Stimulated activated memory B cell treated with anti-CD40 and anti-IgM and Interleukin-4, amounts not matched to agents 10 μg/mL and 1 μg/mL and 100 μg/mL, for 72 hours (primary cell): Measurements from ENCODE around the gene GON4L.
"Not testable (repeated sequence)": the region's sequence is repeated elsewhere in the genome, so short reads cannot be mapped to it uniquely, and the experiment has no call there.

Source experiments
- ATAC-seq: fragments of 150-1000 bp; cut with Tn5 transposase; 2 replicates; pipeline ENCODE4 v1.10.0; 2021
- H3K27ac Mint-ChIP-seq: one replicate; pipeline ENCODE4 v1.8.0; 2022; ENCODE audit warnings: mild to moderate bottlenecking, mixed read lengths
- H3K27me3 Mint-ChIP-seq: one replicate; pipeline ENCODE4 v1.8.0; 2022; ENCODE audit warnings: mixed read lengths
- H3K36me3 Mint-ChIP-seq: one replicate; pipeline ENCODE4 v1.8.0; 2022; ENCODE audit warnings: mixed read lengths
- H3K4me1 Mint-ChIP-seq: one replicate; pipeline ENCODE4 v1.8.0; 2022; ENCODE audit warnings: mixed read lengths
- H3K4me3 Mint-ChIP-seq: one replicate; pipeline ENCODE4 v1.8.0; 2022; ENCODE audit warnings: mild to moderate bottlenecking, moderate library complexity, mixed read lengths
- H3K9me3 Mint-ChIP-seq: one replicate; pipeline ENCODE4 v1.8.0; 2022; ENCODE audit warnings: mixed read lengths

GON4L gene

GRCh38 chr1:155715056-155715455 lies 142.0 kb downstream of the GON4L start:
- H3K27me3 Mint-ChIP-seq, ATAC-seq, H3K4me3 Mint-ChIP-seq, H3K27ac Mint-ChIP-seq, H3K9me3 Mint-ChIP-seq: not testable (repeated sequence)
- Mint-ChIP-seq H3K36me3 (peaks cover 16% of the 10 kb centered on the region), H3K4me1 (peaks cover 16% of the 10 kb centered on the region)

- H3K4me3 Mint-ChIP-seq, result no peak overlapping the region
- H3K36me3 Mint-ChIP-seq, result peaks cover 27% of the 10 kb centered on the region
- no peaks in the 10 kb centered on the region for H3K27me3 Mint-ChIP-seq
- peaks cover 18% of the 10 kb centered on the region for H3K4me1 Mint-ChIP-seq
- no peaks in the 10 kb centered on the region for H3K9me3 Mint-ChIP-seq
- no peak overlapping the region for H3K27ac Mint-ChIP-seq
- no peak for ATAC-seq
Measured at GRCh38 chr1:155713075-155713474, 143.9 kb downstream of the GON4L start.

GRCh38 chr1:155712636-155713035 lies 144.4 kb downstream of the GON4L start:
- peaks cover 32% of the 10 kb centered on the region for H3K36me3 Mint-ChIP-seq
- not testable (repeated sequence) for H3K27me3 Mint-ChIP-seq, ATAC-seq, H3K27ac Mint-ChIP-seq, H3K4me3 Mint-ChIP-seq, H3K9me3 Mint-ChIP-seq
- peaks cover 22% of the 10 kb centered on the region for H3K4me1 Mint-ChIP-seq

- H3K27ac Mint-ChIP-seq, ATAC-seq: not testable (repeated sequence)
- peaks cover 34% of the 10 kb centered on the region for H3K36me3 Mint-ChIP-seq
Measured at GRCh38 chr1:155711457-155711856, 145.6 kb downstream of the GON4L start.

GRCh38 chr1:155709391-155709790 lies 147.6 kb downstream of the GON4L start:
- no peaks in the 10 kb centered on the region for H3K9me3 Mint-ChIP-seq
- H3K4me1 Mint-ChIP-seq, result peaks cover 12% of the 10 kb centered on the region
- no peaks in the 10 kb centered on the region for H3K27me3 Mint-ChIP-seq
- peaks cover 29% of the 10 kb centered on the region for H3K36me3 Mint-ChIP-seq
- H3K4me3 Mint-ChIP-seq, result no peak overlapping the region
- no peak for ATAC-seq
- no peak overlapping the region for H3K27ac Mint-ChIP-seq

More at GRCh38 chr1:155711457-155711856, 145.6 kb downstream of the GON4L start:
- not testable (repeated sequence) for H3K9me3 Mint-ChIP-seq, H3K4me3 Mint-ChIP-seq, H3K27me3 Mint-ChIP-seq
- peaks cover 18% of the 10 kb centered on the region for H3K4me1 Mint-ChIP-seq

GRCh38 chr1:155706139-155706538 lies 150.9 kb downstream of the GON4L start:
- ATAC-seq, result no peak
- Mint-ChIP-seq H3K4me1 (peaks cover 19% of the 10 kb centered on the region), H3K4me3 (no peak overlapping the region)

GRCh38 chr1:155704414-155704813 lies 152.6 kb downstream of the GON4L start:
- not testable (repeated sequence) for H3K9me3 Mint-ChIP-seq, H3K27me3 Mint-ChIP-seq, ATAC-seq, H3K27ac Mint-ChIP-seq, H3K4me3 Mint-ChIP-seq
- peaks cover 21% of the 10 kb centered on the region for H3K36me3 Mint-ChIP-seq
- peaks cover 25% of the 10 kb centered on the region for H3K4me1 Mint-ChIP-seq

More at GRCh38 chr1:155706139-155706538, 150.9 kb downstream of the GON4L start:
- Mint-ChIP-seq H3K36me3 (peaks cover 23% of the 10 kb centered on the region), H3K9me3 (no peaks in the 10 kb centered on the region), H3K27ac (no peak overlapping the region), H3K27me3 (no peaks in the 10 kb centered on the region)

GRCh38 chr1:155703216-155703615 lies 153.8 kb downstream of the GON4L start:
- no peaks in the 10 kb centered on the region for H3K27me3 Mint-ChIP-seq
- peaks cover 22% of the 10 kb centered on the region for H3K36me3 Mint-ChIP-seq
- no peak overlapping the region for H3K4me3 Mint-ChIP-seq
- H3K4me1 Mint-ChIP-seq, result peaks cover 31% of the 10 kb centered on the region
- no peak overlapping the region for H3K27ac Mint-ChIP-seq
- H3K9me3 Mint-ChIP-seq, result no peaks in the 10 kb centered on the region
- ATAC-seq, result no peak

GRCh38 chr1:155701675-155702074 lies 155.3 kb downstream of the GON4L start:
- Mint-ChIP-seq H3K4me1 (peaks cover 29% of the 10 kb centered on the region), H3K36me3 (peaks cover 22% of the 10 kb centered on the region)
- not testable (repeated sequence) for ATAC-seq, H3K27ac Mint-ChIP-seq, H3K27me3 Mint-ChIP-seq, H3K9me3 Mint-ChIP-seq, H3K4me3 Mint-ChIP-seq
